GM10266 (cell line): ENCODE results near the gene NHEJ1.

Experiments used
- DNase-seq: peaks from one replicate; pipeline ENCODE4 v3.0.0; 2012; ENCODE audit errors: extremely low spot score
- TF ChIP-seq, protein P1 (sequence below): IDR thresholded peaks from 2 replicates; pipeline ENCODE4 v1.5.1; 2012; ENCODE audit warnings: mild to moderate bottlenecking, low read depth; ENCODE audit not compliant: control insufficient read depth, insufficient read depth; ENCODE audit errors: missing control alignments

Gene NHEJ1

DNA sequence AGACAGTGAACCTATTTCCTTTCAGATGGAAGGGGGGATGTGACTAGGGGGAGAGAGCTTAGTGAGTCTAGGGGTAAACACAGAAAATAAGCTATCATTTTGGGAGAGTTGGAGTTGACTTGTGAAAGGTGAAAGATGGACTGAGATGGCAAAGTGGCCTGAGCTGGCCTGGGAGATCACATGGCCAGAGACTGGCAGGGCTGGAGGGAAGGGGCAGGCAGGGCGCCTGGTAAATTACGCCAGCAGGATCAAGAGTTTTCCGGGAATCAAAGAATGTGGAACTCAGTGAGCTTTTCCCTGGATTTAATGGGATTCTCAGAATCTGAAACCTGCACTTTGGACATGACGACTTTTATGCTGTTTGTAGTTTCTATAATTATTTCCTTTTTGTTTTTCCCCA is 118.5 kb downstream of the NHEJ1 start:
- no peak for DNase-seq
- TF ChIP-seq, protein P1, sequence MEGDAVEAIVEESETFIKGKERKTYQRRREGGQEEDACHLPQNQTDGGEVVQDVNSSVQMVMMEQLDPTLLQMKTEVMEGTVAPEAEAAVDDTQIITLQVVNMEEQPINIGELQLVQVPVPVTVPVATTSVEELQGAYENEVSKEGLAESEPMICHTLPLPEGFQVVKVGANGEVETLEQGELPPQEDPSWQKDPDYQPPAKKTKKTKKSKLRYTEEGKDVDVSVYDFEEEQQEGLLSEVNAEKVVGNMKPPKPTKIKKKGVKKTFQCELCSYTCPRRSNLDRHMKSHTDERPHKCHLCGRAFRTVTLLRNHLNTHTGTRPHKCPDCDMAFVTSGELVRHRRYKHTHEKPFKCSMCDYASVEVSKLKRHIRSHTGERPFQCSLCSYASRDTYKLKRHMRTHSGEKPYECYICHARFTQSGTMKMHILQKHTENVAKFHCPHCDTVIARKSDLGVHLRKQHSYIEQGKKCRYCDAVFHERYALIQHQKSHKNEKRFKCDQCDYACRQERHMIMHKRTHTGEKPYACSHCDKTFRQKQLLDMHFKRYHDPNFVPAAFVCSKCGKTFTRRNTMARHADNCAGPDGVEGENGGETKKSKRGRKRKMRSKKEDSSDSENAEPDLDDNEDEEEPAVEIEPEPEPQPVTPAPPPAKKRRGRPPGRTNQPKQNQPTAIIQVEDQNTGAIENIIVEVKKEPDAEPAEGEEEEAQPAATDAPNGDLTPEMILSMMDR: no peak

DNA sequence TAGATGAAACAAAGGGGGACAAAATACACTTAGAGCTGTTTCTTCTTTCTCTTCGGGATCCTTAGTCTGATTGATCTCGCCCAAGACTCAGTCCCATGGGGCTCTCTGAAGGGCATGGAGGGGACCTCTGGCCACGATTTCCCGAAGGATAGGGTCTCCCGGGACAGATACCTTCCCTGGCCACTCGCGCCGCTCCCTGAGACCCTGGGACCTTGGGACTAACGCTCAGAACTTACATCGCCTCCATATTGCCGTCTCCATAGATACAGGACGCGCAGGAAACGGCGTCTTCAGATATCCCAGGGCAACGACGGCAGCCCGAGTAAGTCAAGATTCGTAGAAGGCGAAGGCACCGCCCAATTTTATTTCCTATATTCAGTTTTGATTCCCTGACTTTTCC is 119.4 kb downstream of the NHEJ1 start, which contains the start of gene CFAP65:
TSS of gene CFAP65 (minus strand) at position 265 of the 400 bp plus-strand sequence. CDS start 2,468 bp downstream, outside the sequence.
- DNase-seq: no peak
- TF ChIP-seq, protein P1: no peak

DNA sequence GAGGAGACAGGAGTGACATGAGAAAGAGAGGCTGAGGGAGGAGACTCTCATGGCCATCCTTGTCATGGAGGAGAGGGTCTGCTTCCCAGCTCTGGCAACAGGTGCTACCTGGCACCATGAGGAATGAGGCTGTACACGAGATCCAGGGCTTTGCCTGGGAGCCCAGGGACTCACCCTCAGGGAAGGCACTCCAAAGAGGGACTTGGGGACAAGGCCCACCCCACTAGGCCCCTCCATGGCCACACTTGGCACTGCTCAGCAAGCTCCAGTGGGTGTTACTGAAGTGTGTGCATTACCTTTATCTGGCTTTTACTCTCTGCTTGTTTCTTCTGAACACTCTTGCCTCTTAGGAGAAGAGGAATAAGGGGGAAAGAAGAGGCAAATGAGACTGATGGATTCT is 122.0 kb downstream of the NHEJ1 start:
- no peak for DNase-seq
- TF ChIP-seq, protein P1: no peak

DNA sequence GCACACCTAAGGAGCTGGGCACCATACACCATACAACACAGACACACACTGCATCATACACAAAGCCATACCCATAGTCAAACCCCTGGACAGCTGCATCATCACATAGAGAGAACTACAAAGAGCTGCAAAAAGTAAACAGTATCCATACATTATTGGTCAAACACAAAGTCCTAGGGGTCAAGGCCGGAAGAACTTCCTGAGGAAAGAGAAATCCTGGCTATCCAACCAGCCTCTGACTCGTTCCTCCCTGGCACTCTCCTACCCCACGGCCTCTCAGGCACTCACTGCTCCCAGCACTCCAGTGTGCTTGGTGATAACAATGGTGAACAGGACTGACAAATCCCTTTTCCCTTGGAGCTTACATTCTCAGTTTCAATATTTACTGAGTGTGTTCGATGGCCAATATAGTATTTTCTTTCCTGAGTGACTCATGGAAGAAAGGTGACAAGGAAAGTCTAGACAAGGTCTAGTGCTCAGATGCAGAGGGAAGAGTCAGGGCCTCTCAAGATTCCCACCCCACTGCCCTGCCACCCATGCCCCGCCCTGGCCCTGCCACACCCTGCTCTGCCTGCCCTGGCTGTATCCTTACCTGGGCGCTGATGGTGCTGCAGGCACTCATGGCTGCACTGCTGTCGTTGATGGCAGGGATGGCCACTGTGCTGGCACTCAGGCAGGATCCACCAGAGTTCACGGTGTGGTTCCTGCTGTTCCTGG is 122.7 kb downstream of the NHEJ1 start:
- no peak for DNase-seq
- TF ChIP-seq, protein P1: no peak

GRCh38 chr2:219035942-219036341 is 124.7 kb downstream of the NHEJ1 start:
- no peak for DNase-seq

GRCh38 chr2:219034823-219035222 is 125.8 kb downstream of the NHEJ1 start:
- TF ChIP-seq, protein P1: no peak
- no peak for DNase-seq

More at GRCh38 chr2:219035942-219036341, 124.7 kb downstream of the NHEJ1 start:
- TF ChIP-seq, protein P1: no peak

- TF ChIP-seq, protein P1: no peak
- no peak for DNase-seq
Measured at GRCh38 chr2:219032051-219032745, 128.4 kb downstream of the NHEJ1 start.
